ENCODE data around the gene CCDC88B.

- TF ChIP-seq POLR2A (IDR thresholded peaks at IDR 0.05; ENCODE audit: borderline replicate concordance, extremely low read depth, insufficient read depth, insufficient read length) (no peak), POLR2AphosphoS5 (IDR thresholded peaks at IDR 0.05; ENCODE audit: low read depth, low read length) (no peak), CTCF (IDR thresholded peaks at IDR 0.05 in 2 of 3, conservative IDR thresholded peaks at IDR 0.05 in 1 of 3; ENCODE audit: borderline replicate concordance in 1 of 3, insufficient read depth in 1 of 3, low read depth in 2 of 3, low read length in 2 of 3) (no peak), EZH2phosphoT487 (IDR thresholded peaks at IDR 0.05; ENCODE audit: borderline replicate concordance) (no peak), ELF1 (IDR thresholded peaks at IDR 0.05; ENCODE audit: borderline replicate concordance, low read depth) (no peak), REST (IDR thresholded peaks at IDR 0.05; ENCODE audit: low read depth) (no peak), EZH2 (IDR thresholded peaks at IDR 0.05) (no peak)
Measured at GRCh38 chr11:64291752-64292459, 48.1 kb upstream of the CCDC88B start.

Measured in HCT116 (cell line).